ENCODE measurements around the gene HIF1AN. TPM values are rescaled to one million over a fixed set of nuclear protein-coding genes. Genes with fewer than 3 reads are reported as not detected.

HIF1AN gene
- 6.5 and 6.7 TPM in 2 replicates for total RNA-seq

DNA sequence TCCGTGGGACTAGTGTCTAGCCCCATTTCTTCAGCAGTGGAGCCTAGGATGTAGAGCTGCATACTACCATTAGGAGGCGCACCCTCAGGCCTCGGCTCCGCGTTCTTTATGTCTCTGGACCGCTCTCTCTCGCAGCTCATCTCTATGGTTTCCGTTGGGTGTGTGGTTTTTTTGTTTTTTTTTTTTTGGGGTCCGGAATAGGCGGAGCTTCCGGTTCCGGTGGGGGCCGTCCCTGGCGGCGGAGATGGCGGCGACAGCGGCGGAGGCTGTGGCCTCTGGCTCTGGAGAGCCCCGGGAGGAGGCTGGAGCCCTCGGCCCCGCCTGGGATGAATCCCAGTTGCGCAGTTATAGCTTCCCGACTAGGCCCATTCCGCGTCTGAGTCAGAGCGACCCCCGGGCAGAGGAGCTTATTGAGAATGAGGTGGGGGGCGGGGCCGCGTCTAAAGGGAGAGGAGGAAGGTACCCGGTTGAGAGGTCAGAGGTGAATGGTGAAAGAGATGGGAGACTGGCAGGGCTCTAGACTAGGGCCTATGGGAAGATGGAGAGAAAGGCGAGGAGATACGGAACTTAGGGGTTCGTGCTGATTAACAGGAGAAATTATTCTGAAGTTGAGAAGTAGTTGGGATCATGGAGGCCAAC is at the start of gene HIF1AN:
Gene HIF1AN (plus strand): TSS at position 229 of the 639 bp plus-strand sequence. CDS start 16 bp downstream, at position 245.

DNA sequence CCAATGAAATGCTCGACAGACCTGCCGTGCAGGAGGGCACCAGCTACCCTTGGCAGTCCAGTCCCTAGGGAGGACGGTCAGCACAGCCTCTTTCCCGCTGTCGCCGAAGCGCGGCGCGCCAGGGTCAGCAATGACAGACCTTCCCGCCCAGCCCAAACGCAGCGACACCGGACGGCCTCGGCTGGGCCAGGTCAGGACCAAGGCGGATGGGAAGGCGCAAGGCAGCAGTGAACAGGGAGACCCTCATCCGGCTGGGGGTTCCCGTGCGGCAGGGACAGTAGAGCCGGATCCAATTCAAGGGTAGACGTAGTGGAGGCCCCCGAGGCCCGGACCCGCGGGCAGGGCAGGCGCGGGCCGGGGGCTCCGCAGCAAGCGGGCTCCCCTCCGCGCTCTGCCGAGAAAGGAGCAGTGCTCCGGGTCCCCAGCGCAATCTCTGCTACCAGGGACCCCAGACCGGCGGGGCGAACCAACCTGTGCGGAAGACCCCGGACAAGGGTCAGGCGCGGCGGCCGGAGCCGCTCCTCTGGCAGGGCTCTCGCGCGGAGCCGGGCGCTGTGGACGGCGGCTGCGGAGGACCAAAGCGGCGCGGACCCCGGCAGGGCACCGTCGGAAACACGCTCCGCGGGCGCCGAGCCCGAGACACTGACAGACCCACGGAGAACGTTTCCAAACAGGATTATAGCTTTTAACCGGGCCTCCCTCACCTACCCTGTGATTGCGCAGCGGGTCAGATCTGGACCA is 16.3 kb upstream of the HIF1AN start, which contains the start of gene SEC31B:
Gene SEC31B (minus strand): TSS at position 551 of the 741 bp plus-strand sequence. CDS start 2,909 bp downstream, outside the sequence.

DNA sequence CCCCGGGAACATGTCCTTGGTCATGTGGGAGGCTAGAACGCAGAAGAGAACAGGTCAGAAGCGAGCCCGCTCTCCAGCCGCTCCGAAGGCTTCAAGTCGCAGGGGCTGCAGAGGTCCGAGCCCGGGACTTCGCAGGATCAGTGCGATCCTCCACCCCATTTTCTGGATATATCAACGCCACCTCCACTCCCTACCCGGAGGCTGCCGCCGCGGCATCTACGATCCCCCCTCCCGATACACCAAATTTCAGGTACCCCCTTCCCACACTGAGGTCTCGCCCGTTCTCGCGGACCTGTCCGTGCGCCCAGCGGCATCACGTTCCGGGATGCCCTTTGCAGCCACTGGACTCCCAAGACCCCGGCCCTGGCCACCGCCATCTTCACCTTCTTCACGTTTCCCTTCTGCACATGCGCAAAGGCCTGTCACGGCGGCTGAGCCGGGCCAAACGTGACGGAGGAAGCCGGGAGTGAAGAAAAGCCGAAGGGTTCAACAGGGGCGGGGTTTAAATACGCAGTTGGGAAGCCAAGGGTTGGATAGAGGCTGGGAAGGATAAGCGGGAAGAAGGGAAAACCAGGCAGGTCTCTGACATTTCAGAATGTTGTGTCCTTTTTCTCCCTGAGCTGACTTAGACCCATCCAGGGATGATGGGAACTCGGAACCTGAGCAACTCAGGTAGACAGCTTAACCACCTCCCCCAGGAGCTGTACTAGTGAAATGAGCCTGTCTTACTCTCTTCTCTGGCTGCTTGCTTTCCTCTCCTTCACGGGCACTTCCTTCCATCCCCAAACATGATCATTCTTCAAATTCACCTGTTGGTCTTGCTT is 6.1 kb upstream of the HIF1AN start, which contains the start of gene NDUFB8:
Gene NDUFB8 (minus strand): TSS at position 397 of the 824 bp plus-strand sequence. CDS start 20 bp downstream, at position 377.

Other genes starting within 250 kb of the HIF1AN start
- 56.5 and 65.9 TPM in 2 replicates for gene BLOC1S2, start 249.3 kb upstream of the HIF1AN start, total RNA-seq
- not detected in 2 replicates for gene PKD2L1, start 205.7 kb upstream of the HIF1AN start, total RNA-seq
- 99.4 and 146 TPM in 2 replicates for gene SCD, start 188.7 kb upstream of the HIF1AN start, total RNA-seq
- gene WNT8B, start 72.9 kb upstream of the HIF1AN start, total RNA-seq: not detected in 2 replicates
- 0.97 and 2.0 TPM in 2 replicates for gene SEC31B, start 16.1 kb upstream of the HIF1AN start, total RNA-seq
- gene NDUFB8, start 6.1 kb upstream of the HIF1AN start, total RNA-seq: 171 and 213 TPM in 2 replicates
- gene PAX2, start 209.6 kb downstream of the HIF1AN start, total RNA-seq: not detected in 2 replicates

Measured in epithelial cell of umbilical artery (primary cell).